ENCODE data around the gene LRP11.

Gene LRP11

DNA sequence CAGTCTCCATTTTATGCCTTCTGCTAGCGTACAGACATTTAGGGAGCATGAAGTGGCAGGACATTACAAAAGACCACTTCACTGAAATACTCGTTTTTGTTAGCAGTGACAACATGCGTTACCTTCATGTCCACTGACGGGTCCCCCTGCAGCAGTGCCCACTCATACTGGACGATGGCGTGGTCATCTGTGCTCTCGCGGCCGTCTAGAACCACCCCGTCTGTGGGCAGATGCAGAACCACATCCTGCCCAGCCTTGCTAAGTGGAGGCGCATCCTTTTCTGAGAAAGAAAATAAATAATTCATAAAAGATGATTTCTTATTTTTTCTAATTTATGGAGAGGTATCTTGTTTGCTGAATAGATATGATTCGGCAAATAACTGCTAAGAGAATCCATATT lies 11.3 kb downstream of the LRP11 start:
- TF ChIP-seq GATA2 (IDR thresholded peaks at IDR 0.05; ENCODE audit: low read depth, low read length), result no peak
- no peak for TF ChIP-seq GATA3 (IDR thresholded peaks at IDR 0.05; ENCODE audit: low read depth, low read length)

DNA sequence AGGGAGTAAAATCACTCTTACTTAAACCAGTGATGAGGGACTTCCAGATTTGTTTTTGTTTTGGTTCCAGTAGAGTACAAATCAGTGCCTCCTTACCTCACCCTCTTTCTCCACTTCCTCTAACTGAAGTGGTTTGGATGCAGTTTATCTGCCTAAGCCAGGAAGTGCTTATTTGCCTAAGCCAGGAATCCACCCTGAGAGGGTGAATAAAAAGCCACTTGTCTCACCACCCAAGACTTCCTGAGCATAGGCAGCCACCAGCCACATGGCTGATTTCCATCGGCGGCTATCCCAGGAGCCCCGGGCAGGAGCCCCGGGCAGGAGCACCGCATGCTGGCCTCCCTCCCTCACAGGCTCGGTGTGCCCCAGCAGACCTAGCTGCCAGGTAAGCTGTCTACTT lies 12.0 kb downstream of the LRP11 start:
- TF ChIP-seq GATA2 (IDR thresholded peaks at IDR 0.05; ENCODE audit: low read depth, low read length) (no peak), GATA3 (IDR thresholded peaks at IDR 0.05; ENCODE audit: low read depth, low read length) (no peak)

DNA sequence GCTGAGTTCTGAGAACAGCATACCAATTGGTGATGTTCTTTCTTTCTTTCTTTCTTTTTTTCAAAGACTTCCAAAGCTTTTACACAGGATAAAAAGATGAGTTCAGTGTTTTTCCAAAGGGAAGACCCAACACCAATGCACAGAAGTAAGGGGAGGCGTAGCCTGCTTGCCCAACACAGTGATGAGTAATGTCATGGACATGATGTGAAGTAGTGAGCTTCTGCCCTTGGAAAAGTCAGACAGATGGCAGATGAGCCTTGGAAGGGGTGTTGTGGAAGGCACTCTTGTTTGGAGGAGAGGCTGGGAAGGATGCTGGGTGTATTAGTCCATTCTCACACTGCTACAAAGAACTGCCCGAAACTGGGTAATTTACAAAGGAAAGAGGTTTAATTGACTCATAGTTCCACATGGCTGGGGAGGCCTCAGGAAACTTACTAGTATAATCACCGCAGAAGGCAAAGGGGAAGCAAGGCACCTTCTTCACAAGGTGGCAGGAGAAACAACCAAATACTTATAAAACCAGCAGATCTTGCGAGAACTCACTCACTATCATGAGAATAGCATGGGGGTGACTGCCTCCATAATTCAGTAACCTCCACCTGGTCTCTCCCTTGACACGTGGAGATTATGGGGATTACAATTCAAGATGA lies 12.6 kb downstream of the LRP11 start:
- TF ChIP-seq GATA3 (IDR thresholded peaks at IDR 0.05; ENCODE audit: low read depth, low read length) (no peak), GATA2 (IDR thresholded peaks at IDR 0.05; ENCODE audit: low read depth, low read length) (no peak)

DNA sequence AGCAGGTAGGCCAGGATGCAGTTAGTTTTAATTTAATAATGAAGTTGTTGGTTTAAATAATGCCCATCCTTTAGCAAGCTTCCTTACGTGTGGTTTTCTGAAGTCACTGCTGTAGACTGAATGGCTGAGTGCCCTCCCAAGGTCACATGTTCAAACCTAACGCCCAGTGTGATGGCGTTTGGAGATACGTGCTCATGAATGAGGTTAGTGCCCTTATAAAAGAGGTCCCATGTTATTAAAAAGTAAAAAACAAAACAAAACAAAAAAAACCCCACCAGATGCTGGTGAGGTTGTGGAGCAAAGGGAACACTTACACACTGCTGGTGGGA lies 16.3 kb downstream of the LRP11 start:
- TF ChIP-seq GATA3 (IDR thresholded peaks at IDR 0.05; ENCODE audit: low read depth, low read length), result no peak
- TF ChIP-seq GATA2 (IDR thresholded peaks at IDR 0.05; ENCODE audit: low read depth, low read length), result no peak

DNA sequence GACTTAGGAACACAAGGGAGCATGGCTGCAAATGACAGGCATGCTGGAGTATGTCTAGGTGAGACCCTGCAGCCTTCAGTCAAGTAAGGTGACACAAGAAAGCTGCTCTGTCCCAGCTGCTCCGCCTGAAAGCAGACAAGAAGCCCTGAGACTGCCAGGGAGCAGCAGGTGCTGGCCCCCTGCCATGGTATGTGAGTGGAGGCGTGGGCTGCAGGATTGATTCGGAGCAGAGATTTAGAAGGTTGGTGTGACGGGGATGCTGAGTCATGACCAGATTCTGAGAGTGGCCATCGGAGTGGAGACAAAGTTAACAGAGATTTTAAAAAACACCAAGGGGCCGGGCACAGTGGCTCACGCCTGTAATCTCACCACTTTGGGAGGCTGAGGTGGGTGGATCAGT lies 17.8 kb downstream of the LRP11 start:
- no peak for TF ChIP-seq GATA3 (IDR thresholded peaks at IDR 0.05; ENCODE audit: low read depth, low read length)
- TF ChIP-seq GATA2 (IDR thresholded peaks at IDR 0.05; ENCODE audit: low read depth, low read length), result no peak

DNA sequence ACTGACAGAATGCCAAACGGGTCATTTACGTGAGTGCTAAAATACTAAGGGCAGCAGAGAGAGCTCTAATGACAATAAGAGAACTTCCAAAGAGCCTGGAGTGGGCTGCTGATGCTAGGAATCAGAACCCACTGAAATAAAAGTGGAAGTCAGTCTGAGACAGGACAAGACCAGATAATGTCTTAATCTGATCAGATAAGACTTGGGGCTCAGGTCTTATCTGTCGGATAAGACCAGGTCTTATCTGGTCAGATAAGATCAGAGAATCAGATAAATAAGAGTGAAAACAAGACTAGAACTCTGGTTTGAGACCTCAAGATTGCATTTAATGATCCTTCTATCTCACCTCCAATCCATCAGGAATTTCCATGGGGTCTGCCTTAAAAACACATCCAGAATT lies 18.6 kb downstream of the LRP11 start:
- TF ChIP-seq GATA3 (IDR thresholded peaks at IDR 0.05; ENCODE audit: low read depth, low read length) (peak; percentile 44; the same call in 1 of the 2 replicates), GATA2 (IDR thresholded peaks at IDR 0.05; ENCODE audit: low read depth, low read length) (peak; percentile 49; the same call in 1 of the 2 replicates)

DNA sequence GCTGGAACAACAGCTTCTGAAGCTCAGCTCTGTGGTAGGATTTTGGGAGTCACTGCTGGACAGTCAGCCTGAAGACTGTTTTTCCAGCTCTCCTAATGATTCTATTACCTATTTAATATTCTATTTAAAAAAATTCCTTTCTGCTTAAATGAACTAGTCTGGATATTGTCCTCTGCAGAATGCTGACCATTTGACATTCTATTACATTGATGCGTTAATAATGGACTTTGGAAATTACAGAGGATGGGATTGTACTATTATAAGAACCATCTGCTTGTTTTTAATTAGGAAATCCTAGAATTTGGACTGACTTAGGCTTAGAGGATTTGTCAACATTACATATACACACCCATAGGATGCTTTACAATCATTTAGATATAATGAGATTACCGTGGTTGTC lies 19.7 kb downstream of the LRP11 start:
- no peak for TF ChIP-seq GATA3 (IDR thresholded peaks at IDR 0.05; ENCODE audit: low read depth, low read length)
- TF ChIP-seq GATA2 (IDR thresholded peaks at IDR 0.05; ENCODE audit: low read depth, low read length), result no peak

DNA sequence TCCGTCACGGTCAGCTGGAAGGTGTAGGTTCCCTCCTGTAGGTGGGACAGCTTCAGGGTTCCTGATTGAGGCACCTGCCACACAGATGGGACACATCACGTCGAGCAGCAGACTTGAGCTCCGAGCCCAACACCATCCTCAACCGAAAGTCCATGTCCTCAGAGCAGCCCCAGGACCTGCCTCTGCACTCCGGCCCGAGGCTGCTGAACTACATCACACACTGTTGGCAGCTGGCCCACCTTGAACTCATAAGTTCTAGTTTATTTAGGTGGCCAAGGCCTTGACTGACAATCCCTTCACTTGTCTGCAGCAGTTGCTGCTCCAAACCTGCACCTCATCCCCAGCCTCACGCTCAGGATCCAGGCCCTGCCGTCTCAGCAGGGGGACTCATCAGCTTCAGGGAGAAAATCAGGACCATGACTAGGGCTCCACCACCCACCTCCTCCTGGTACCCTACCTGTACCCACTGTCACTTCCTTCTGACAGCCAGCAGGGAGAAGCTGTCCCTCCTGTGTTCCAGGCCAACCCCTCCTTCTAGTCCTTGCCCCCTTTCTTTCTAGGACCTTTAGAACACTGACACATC lies 21.0 kb downstream of the LRP11 start:
- TF ChIP-seq GATA2 (IDR thresholded peaks at IDR 0.05; ENCODE audit: low read depth, low read length), result no peak
- TF ChIP-seq GATA3 (IDR thresholded peaks at IDR 0.05; ENCODE audit: low read depth, low read length), result no peak

DNA sequence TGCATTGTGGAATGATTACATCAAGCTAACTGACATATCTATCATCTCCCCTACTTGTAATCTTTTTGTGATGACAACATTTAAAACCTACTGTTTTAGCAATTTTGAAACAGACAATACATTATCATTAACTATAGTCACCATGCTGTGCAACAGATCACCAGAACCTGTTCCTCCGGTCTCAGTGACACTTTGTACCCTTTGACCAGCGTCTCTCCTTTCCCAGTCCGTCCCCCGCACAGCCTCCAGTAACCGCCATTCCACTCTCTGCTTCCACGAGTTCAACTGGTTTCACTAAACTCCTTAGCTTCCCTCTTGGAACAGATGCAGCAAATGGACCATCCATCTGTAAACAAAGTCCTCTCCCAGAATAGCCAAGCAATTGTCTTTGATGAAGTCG lies 21.8 kb downstream of the LRP11 start:
- TF ChIP-seq GATA2 (IDR thresholded peaks at IDR 0.05; ENCODE audit: low read depth, low read length) (no peak), GATA3 (IDR thresholded peaks at IDR 0.05; ENCODE audit: low read depth, low read length) (no peak)

DNA sequence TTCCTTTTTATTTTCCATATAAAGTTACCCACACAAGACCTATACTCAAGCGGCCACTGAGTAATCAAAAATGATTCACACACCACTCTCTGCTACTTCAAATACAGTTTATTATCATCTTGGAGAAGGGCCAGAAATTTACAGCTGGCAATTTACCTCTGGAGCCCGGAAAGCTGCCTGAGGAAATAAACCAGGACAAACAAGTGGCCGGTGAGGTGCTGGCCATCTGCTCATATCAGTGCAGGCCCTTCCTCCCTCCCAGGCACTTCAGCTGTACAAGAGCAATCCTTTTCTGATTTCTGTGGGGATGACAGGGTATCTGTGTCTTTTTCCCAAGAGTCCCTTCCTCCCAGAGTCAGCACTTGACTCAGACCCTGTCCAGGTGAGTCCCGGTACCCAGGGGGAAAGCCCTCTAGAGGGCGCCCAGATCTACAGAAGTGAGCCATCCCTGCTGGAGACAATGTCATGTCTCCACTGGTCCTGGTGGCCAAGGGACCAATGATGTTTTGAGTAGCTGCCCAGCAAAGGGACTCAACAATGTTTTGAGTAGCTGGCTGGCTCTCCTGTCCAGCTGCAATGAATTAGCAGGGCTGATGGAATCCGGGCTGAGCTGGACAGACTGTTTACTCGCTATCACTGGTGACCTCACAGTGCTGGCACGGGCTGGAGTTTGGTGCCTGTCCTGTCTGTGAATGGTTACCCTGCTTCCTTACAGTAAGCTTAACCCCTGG lies 23.6 kb downstream of the LRP11 start:
- peak; percentile 29; the same call in 1 of the 2 replicates for TF ChIP-seq GATA2 (IDR thresholded peaks at IDR 0.05; ENCODE audit: low read depth, low read length)
- no peak for TF ChIP-seq GATA3 (IDR thresholded peaks at IDR 0.05; ENCODE audit: low read depth, low read length)

DNA sequence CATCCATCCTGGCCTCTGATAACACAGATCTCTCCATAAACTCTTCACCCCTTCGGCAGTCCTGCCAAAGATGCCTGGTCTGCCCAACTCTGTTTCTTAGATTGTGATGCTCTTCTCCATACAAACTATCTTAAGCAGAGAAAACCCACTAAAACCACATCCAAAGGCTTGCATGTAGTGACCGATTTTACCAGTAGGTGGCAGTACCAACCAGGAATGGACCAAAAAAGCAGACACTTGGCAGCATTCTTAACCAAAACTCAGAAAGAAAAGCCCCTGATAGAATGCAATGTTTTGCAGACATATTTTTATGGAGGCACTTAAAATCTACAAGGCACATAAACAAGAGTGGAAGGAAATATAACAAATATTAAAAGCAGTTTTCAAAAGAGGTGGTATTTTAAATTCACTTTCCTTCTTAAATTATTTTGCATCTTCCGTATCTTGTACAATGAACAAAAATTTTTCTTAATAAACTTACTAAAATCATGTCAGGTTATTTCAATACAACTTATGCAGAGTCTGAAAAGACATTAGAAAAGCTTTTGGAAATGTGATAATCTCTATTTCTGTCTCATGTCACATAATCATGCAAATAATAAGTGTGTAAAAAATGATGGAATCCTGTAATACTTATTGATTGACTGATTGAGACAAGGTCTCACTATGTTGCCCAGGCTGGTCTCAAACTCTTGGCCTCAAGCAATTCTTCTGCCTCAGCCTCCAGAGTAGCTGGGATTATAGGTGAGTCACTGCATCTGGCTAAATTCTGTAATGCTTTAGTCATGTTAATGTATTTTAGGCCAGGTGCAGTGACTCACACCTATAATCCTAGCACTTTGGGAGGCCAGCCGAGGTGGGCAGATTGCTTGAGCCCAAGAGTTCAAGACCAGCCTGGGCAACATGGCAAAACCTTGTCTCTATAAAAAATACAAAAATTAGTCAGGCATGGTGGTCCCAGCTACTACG lies 29.4 kb downstream of the LRP11 start:
- TF ChIP-seq GATA3 (IDR thresholded peaks at IDR 0.05; ENCODE audit: low read depth, low read length) (no peak), GATA2 (IDR thresholded peaks at IDR 0.05; ENCODE audit: low read depth, low read length) (no peak)

DNA sequence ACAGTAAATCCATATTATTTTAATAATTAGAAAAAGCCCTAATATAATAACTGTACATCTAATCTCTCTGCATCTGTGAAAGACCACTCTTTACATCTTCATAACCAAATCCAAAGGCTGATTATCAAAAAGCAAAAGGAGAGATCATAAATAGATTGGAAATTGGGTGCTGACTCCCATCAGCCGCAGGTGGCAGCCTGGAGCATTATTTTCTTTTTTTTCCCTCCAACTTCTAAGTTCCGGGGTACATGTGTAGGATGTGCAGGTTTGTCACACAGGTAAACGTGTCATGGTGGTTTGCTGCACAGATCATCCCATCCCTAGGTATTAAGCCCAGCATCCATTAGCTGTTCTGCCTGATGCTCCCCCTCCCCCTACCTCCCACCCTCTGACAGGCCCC lies 30.5 kb downstream of the LRP11 start:
- TF ChIP-seq GATA2 (IDR thresholded peaks at IDR 0.05; ENCODE audit: low read depth, low read length), result no peak
- TF ChIP-seq GATA3 (IDR thresholded peaks at IDR 0.05; ENCODE audit: low read depth, low read length), result no peak

DNA sequence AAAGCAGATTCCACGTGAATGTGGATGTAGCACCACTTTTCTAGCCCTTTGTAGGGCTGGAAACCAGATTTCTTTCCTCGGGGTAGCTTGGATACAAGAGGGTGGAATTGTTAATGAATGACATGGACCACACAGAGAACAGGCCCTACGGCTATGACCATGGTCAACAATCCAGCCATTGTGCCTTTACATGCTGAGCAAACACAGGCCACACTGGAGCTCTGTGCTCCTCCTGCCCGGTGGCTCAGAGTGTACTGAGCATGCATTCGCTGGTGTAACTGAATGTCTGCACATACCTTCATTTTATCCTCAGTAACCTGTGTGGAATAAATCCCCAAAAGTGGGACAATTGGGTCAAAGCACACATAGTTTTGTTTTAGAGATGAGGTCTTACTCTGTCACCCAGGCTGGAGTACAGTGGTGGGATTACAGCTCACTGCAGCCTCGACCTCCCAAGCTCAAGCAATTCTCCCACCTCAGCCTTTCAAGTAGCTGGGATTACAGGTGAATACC lies 32.8 kb downstream of the LRP11 start:
- no peak for TF ChIP-seq GATA3 (IDR thresholded peaks at IDR 0.05; ENCODE audit: low read depth, low read length)
- TF ChIP-seq GATA2 (IDR thresholded peaks at IDR 0.05; ENCODE audit: low read depth, low read length), result no peak
